ENCODE results near the gene LGALS3.
"Not testable (repeated sequence)": the region's sequence is repeated elsewhere in the genome, so short reads cannot be mapped to it uniquely, and the experiment has no call there.

The LGALS3 gene

DNA sequence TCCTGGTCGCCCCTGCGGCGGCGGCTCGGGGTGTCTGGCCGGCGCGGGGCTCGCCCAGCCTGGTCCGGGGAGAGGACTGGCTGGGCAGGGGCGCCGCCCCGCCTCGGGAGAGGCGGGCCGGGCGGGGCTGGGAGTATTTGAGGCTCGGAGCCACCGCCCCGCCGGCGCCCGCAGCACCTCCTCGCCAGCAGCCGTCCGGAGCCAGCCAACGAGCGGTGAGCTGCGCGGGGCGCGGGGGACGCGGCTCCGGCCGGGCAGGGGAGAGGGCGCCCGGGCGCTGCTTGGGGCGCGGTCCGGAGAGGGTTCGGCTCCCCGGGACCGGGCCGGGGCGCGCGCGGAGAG, at the start of gene LGALS3:
Gene LGALS3 (plus strand): TSS at position 167 of the 342 bp plus-strand sequence. CDS start 8,122 bp downstream, outside the sequence.
- DNase-seq, result no peak

DNA sequence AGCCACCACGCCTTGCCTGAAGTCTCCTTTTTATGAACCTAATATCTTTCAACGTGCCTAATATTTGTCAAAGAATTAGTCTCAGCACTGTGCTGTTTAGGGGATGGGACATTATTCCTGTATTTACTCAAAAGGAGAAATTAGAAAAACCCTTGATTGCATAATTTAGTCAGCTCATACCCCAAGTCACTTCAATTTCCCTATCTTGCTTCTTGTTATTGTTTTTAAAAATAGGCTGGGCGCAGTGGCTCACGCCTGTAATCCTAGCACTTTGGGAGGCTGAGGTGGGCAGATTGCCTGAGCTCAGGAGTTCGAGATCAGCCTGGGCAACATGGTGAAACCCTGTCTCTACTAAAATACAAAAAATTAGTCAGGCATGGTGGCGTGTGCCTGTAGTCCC, 49.1 kb upstream of the LGALS3 start:
- DNase-seq, result not testable (repeated sequence)

DNA sequence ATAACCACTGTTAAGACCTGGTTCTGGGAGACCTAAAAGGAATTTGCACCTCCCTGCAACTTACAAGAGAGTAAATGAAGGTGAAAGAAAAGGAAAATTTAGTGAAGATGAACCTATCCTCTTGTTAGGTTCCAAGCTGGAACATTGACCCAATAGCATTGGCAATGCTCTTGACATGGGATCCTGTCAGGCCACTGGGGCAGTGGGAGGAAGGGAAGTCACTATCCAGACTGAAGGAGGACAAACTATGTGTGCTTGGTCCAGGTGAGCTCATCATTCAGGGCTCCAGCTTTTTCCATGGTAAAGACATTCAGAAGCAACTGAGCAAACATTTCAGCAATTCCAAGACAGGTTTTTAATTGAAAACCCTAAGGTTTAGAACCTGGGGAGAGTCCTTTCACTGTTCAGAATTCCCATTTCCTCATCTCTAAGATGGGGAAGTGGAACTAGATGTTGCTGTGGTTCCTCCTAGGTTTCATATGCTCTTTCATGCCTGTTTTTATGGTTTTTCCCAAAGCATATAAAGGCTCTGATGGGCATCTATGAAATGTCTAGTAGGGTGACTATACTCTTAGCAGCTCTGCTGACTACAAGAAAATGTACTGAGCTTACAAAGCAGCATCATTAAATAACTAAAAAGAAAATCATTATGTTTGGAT, 44.5 kb upstream of the LGALS3 start:
- no peak for DNase-seq

DNA sequence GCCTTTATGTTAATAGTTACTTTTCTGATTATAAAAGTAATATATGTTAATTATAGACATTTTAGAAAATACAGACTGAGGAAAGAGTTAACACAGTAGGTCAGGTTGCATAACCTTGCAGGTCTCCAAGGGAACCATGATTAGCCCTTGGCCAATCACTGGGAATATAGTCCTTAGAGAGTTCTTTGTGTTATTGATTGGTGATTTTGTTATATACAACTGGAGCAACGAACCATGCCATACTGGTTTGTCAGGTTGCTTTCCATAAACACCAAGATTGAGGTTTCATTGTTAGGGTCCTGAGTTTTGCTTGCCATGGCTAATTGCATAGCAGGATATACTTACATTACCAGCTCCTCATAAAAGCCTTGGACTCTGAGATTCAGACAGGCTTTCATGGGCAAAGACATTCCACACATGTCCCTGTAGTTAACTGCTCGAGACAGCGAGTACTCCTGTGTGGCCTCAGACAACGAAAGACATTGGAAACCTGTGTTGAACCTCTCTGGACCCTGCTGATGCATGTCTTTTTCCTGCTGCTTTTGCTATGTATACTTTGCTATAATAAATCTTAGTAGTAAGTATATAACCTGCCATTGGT, 43.9 kb upstream of the LGALS3 start:
- DNase-seq, result no peak

DNA sequence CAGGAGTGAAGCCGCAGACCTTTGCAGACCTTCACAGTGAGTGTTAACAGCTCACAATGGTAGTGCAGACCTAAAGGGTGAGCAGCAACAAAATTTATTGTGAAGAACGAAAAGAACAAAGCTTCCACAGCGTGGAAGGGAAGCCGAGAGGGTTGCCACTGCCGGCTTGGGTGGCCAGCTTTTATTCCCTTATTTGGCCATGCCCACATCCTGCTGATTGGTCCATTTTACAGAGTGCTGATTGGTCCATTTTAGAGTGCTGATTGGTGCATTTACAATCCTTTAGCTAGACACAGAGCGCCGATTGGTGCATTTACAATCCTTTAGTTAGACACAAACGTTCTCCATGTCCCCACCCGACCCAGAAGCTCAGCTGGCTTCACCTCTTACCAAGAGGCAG, 42.1 kb upstream of the LGALS3 start:
- DNase-seq, result no peak

DNA sequence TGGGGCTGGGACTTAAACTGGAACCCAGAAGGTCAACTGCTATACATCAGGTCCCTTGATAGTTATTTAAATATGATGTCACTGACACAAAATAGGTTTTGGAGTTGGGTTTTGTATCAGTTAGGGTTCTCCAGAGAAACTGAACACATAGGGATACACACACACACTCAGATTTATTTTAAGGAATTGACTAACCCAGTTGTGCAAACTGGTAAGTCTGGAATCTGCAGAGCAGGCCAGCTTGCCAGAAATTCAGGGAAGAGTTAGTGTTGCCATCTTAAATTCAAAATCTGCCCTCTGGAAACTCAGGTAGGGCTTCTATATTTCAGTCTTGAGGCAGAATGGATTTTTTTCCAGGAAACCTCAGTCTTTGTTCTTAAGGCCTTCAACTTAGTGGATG, 40.7 kb upstream of the LGALS3 start:
- no peak for DNase-seq

DNA sequence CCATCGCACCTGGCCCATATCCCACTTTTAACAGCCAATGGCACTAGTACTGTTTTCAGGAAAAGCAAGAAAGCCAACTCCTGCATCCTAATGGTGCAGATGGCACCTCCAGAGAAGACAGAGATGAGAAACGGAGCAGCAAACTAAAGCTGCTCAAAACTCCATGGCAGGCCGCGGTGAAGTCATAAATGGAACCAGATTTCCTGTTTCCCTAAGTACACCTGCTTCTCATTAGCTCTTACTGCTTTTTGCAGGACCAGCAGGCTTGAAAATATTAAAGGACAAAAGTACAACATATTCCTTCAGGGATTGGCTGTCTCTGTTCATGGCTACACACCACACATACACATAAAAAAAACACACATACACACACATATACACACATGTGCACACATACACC, 36.7 kb upstream of the LGALS3 start:
- DNase-seq, result no peak

DNA sequence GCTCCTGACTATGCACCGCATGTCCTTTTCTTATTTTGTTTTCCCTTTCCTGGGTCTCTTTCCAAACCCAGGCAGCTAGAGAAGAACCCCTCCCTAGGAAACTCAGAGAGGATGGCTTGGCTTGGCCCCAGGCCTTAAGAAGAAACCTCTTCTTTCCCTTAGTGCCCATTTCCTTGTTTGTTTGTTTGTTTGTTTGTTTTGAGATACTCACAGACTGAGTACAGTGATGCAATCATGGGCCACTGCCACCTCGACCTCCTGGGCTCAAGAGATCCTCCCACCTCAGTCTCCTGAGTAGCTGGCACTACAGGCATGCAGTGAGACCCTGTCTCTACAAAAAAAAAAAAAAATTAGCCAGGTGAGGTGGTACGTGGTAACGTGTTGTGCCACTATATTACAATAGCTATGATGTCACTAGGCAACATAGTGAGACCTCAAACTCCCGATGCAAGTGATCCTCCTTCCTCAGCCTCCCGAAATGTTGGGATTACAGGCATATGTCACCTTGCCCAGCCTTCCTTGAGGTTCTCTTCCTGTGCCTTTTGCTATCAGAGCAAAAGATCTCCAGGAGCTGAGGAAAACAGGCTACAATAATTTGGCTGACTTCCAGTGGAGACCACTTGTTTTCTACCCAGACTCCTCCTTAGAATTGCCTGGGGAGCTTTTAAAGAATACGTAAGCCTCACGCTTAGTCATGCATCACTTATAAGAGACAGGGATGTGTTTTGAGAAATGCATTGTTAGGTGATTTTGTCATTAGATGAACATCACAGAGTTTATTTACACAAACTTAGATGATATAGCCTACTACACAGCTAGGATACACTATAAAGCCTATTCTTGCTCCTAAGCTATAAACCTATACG, 34.5 kb upstream of the LGALS3 start:
- DNase-seq, result peak; percentile 84 to 86

DNA sequence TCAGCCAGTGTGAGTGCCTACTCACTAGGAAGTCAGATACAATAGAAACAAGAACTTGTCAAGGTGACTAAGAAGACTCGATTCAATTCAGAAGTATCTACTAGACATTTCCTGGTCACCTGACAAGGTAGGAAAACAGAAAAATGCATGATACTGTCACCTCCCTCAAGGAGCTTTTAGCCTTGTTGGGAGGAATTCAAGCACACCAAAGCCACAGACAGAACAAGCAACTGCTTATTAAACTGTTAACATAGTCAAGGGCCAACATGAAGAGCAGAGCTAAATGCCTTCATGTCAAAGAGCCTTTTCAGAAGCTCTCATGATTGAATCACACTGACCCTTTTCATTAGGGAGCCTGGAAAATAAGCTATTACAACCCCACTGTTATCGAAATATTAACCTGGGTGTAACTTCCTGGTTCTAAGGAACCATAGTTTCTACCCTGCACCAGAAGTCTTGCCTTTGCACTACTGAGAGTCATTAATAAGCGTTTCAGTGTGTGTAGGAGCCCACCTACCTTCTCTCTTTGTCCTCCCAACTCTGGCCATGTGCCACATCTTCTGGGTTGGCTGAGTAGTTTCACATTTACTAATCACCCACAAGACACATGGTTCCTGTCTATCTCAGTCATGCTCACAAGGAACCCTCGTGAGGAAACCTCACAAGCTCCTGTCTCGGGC, 31.0 kb upstream of the LGALS3 start:
- DNase-seq, result no peak

DNA sequence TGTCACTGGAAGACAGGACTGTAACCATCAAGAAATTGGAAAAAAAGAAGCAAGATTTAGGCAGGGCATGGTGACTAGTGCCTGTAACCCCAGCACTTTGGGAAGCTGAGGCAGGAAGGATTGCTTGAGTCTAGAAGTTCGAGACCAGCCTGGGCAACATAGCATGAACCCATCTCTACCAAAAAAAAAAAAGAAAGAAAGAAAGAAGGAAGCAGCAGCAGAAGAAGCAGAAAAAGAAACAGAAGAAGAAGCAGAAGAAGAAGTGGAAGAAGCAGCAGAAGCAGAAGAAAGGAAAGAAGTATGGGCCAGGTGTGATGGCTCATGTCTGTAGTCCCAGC, 30.5 kb upstream of the LGALS3 start:
- DNase-seq, result no peak

DNA sequence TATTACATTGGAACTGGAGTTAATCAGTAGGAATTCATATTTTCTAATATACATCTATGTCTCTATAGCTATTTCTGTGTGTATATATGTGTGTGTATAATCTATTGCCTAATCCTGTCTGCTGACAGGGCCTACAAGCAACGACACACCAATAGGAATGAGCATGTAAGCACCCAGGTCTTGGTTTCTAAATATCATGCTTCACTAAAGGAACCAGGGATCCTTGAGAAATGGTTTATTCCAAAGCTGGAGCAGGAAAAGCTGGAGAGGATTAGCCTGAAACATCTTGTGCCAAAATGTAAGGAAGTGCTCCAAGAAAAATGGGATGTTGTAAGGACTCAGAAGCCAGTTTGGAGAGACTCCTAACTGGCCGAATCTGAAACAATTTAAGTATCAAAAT, 29.3 kb upstream of the LGALS3 start:
- no peak for DNase-seq

DNA sequence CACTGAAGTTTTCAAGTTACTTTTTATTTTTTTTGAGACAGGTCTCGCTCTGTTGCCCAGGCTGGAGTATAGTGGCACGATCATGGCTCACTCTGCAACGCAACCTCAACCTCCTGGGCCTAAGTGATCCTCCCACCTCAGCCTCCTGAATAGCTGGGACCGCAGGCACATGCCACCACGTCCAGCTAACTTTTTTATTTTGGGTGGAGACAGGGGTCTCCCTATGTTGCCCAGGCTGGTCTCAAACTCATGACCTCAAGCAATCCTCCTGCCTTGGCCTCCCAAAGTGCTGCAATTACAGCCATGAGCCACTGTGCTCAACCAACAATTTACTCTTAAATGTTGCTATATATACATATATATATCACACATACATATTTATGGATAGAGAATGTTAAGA, 27.4 kb upstream of the LGALS3 start:
- no peak for DNase-seq

DNA sequence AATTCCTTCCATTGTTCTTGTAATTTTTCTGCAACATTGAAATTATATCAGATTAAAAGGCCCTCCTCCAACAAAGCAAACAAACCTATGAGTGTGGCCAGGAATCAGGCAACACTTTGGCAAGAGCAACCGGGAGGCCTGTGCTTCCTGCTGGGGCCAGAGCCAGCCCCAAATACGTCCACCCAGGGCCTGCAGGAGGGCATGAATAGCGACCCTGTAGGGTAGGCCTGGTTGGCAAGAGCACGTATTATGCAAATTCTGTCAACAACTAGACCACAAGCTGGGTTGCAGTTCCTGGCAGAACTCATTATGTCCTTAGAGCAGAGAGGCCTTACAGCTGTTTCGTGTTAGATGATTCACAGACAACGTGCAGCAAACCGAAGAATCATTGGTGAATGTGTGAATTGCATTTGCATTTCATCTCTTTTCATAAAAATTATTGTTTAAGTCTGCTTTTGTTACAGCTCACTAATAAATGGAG, 26.9 kb upstream of the LGALS3 start:
- DNase-seq, result peak in 1 of 2 experiments; percentile 27

DNA sequence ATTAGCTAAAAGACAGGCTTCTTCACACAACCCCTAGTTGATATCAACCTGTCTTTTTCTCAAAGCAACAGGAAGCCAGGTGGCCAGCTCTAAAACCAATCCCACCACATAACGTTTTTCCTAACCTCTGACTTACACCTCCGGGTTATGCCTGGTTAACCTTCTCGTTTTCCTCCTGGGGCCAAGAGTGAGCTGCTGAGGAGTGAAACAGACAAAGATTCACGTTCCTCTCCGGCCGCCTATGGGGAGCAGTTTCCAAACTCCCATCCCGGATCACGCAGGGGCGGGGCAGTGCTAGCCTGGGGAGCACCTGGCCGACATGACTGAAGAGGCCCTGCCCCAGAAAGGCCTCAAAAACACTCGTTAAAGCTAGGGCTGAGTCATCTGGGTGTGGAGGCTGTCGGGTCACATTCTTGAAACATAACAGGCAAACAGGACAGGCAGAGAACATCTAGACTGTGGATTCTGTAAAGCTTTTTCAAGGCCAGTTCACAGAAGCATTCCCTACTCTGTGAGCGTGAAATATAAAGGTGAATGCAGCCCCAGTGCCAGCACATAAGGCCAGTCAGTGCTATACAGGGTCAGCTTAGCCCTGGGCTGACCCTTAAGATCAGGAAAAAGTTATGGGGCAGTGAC, 25.9 kb upstream of the LGALS3 start:
- DNase-seq, result no peak

DNA sequence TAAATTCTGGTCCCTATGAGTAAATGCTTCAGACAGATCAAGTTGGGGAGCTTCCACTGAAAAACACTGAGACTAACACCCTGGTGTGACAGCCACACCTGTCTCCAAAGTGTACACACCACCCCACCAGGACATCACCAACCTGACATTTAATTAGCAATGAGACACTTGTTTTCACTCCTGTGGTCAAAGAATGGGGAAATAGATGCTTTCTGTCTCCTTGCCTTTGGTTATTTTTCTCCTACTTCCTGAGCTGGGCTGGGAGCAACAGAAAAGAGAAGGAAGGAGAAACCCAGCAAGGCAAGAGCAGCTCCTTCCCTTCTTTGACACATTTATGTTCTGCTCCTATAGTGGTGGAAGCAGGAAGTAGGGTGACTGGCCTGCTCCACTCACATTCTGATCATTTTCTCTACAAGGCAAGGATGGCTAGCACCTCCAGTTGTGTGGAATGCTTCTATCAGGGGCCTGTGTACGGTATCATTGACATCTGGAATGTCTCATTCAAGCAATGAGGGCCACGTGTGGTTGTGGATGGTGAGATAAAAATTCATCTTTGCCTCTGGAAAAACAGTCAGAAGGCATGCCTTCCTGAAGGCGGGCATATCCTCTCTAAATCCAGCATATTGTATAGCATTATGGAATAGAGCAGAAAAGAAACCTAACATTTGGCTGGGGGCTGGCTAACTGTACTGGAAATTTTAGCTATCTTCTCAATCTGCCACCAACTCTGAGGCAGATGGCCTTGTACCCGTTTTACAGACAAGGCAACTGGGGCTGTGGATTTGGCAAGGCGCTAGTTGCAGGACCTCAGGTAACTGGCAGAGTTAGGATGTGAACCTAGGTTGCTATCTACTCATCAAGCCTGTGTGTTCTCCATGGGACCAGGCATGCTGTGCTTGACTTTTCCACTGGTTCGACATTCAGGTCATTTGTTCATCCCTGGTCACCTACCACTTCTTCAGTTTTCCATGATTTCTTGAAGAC, 24.8 kb upstream of the LGALS3 start:
- DNase-seq, result no peak

DNA sequence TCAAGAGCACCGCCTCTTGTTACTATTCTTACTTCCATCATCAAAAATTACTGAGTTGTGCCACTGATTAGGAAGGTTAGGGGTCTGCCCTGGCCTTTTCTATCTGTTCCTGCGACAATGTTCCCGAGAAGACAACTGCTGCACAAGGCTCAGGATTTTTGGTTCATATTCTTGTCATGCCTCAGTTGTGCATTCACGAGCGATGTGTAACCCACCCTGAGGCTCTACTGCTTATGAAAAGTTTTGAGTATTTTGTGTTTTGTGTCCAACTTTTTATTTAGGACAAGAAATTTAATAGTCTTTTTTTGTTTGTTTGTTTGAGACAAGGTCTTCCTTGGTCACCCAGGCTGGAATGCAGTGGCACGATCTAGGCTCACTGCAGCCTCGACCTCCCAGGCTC, 23.1 kb upstream of the LGALS3 start:
- DNase-seq, result no peak

DNA sequence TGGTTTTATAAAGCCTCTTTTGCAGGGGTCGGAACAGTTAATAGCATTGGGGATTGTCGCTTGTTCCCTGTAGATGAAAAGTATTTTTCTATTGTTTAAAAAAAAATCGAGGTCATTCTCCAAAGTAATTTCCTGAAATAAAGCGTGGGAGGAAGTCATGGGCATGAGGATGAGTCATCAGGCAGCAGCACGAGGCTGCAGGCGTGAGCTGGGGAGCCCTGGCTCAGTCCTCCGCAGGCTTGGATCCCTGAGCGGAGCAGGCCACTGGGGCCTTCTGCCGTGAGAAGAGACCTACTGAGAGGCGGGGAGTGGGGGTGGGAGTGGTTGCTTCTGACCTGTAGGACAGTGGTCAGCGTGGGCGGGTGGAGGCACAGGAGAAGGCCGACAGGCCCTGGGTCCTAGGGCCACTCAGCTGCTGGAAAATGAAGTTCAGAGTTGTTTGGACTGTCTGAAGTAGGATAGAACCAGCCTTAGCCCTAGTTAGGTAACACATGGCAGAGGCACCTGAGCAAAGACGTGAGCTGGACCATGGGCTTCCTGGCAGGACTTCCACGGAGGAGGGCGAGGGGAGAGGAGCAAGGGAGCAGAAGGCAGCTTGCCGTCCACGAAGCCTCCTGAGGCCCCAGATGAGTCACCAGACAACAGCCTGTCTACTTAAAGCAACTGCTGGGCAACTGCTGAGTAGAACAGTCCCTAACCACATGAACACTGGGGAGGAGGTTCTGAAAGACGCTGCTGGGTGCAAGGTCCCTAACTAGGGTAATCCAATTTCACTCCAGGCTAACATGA, 21.1 kb upstream of the LGALS3 start:
- no peak for DNase-seq

DNA sequence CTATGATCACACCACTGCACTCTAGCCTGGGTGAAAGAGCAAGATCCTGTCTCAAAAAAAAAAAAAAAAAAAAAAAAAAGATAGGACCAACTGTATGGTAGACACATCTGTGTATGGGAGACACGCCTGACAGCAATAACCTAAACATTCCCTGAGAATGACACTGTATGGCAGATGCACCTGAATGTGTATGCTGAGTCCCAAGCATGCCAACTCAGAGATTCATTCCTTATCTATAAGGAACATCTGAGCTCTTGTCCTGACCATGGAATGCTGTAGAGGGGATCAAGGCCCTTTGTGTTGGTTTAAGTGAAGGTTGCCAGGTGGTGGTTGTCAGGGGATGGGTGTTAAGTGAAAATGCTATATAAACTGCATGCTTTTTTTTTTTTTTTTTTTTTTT, 19.2 kb upstream of the LGALS3 start:
- no peak for DNase-seq

DNA sequence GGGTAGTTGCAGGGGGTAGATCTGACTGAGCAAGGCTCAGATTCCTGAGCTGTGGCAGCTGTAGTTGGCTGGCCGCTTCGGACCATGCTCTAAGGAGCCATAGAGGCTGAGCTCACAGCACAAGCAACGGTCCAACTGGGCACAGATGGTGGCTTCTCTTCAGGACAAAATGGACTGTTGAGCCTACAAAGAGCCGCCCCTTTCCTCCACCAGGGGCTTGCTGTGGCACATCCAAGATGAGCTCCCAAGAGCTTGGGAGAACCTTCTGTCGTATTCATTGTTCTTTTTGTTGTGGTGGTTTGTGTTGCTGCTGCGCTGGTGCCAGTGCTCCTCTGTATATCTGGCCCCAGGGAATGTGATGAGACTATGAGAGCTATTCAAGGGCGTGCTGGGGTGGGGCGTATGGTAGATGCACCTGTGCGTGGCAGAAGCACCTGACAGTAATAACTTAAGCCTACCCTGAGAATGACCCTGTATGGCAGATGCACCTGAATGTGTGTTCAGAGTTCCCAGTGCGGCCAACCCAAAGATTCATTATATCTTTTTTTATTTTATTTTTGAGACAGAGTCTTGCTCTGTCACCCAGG, 17.8 kb upstream of the LGALS3 start:
- DNase-seq, result peak; percentile 80 to 91

DNA sequence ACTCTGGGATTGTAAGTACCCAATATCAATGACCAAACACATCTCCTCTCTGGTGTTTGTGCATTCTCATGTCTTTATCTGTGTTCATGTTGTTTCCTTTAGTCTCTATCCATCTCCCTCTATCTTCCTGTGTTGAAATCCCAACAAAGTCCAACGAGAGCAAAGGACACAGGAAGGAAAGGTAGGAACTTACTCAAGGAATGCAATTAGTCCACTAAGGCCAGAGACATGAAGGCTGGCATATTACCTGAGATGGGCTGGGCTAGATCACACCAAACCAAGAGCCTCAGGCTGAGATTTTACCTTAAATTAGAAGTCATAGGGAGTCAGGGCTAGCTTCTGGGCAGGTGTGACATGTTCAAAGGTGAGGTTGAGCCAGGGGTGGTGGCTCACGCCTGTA, 14.3 kb upstream of the LGALS3 start:
- DNase-seq, result no peak

DNA sequence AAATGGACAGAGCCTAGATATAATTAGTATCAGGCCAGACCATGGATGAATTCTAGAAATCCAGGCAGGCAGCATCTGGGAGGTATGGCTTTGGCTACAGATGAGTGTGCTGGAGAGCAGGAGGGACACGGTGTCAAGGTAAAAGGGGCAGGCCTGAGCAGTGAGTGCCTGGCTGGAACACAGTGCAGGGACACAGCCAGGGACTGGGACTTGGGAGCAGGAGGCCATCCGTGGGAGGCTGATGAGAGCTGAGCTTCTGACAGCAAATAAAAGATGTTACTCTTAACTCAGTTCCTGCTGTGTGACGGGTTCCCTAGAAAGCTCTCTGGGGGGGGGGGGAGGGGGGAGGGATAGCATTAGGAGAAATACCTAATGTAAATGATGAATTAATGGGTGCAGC, 13.6 kb upstream of the LGALS3 start:
- no peak for DNase-seq

Measured in NCI-H187 (cell line).